GOT3 (cell line): ENCODE measurements around the gene RRBP1.
A peak's percentile ranks its signal among the peaks of the same experiment; 100 is the strongest.

Source experiments
- DNase-seq: peaks from one replicate; lab custom pipeline; 2025; ENCODE audit warnings: mixed read lengths; lab: John Stamatoyannopoulos, UW

Gene RRBP1

GRCh38 chr20:17682103-17682888 lies at the start of gene RRBP1:
Gene RRBP1 (minus strand): TSS chr20:17682242. CDS start chr20:17660507, 21,735 bp downstream.
- DNase-seq: peak; percentile 99

- no peak for DNase-seq
Measured at GRCh38 chr20:17731233-17731632, 49.2 kb upstream of the RRBP1 start.

GRCh38 chr20:17730071-17730470 lies 48.0 kb upstream of the RRBP1 start:
- no peak for DNase-seq

- no peak for DNase-seq
Measured at GRCh38 chr20:17728074-17728473, 46.0 kb upstream of the RRBP1 start.

GRCh38 chr20:17727351-17727750 lies 45.3 kb upstream of the RRBP1 start:
- no peak for DNase-seq

- no peak for DNase-seq
Measured at GRCh38 chr20:17726902-17727301, 44.9 kb upstream of the RRBP1 start.

- DNase-seq: no peak
Measured at GRCh38 chr20:17725094-17725835, 43.2 kb upstream of the RRBP1 start.

GRCh38 chr20:17723301-17723691 lies 41.3 kb upstream of the RRBP1 start:
- no peak for DNase-seq

- no peak for DNase-seq
Measured at GRCh38 chr20:17722493-17723300, 40.7 kb upstream of the RRBP1 start.

GRCh38 chr20:17721802-17722486 lies 39.9 kb upstream of the RRBP1 start:
- DNase-seq: no peak

- DNase-seq: no peak
Measured at GRCh38 chr20:17720755-17721154, 38.7 kb upstream of the RRBP1 start.

GRCh38 chr20:17716331-17716730 lies 34.3 kb upstream of the RRBP1 start:
- DNase-seq: no peak

- DNase-seq: no peak
Measured at GRCh38 chr20:17715075-17715474, 33.0 kb upstream of the RRBP1 start.

GRCh38 chr20:17714597-17714996 lies 32.6 kb upstream of the RRBP1 start:
- DNase-seq: no peak

- no peak for DNase-seq
Measured at GRCh38 chr20:17712708-17713107, 30.7 kb upstream of the RRBP1 start.

GRCh38 chr20:17712201-17712600 lies 30.2 kb upstream of the RRBP1 start:
- no peak for DNase-seq

- DNase-seq: no peak
Measured at GRCh38 chr20:17711267-17711627, 29.2 kb upstream of the RRBP1 start.

GRCh38 chr20:17710379-17711266 lies 28.6 kb upstream of the RRBP1 start:
- DNase-seq: no peak

GRCh38 chr20:17709361-17710293 lies 27.6 kb upstream of the RRBP1 start:
- no peak for DNase-seq
